ENCODE measurements around the gene TYW1.

- TF ChIP-seq EGR1 (IDR thresholded peaks at IDR 0.05) (no peak), REST (IDR thresholded peaks at IDR 0.05; ENCODE audit: low read depth) (no peak), EP300 (IDR thresholded peaks at IDR 0.05; ENCODE audit: borderline replicate concordance) (no peak), RAD21 (IDR thresholded peaks at IDR 0.05; ENCODE audit: low read depth) (no peak), TAF1 (IDR thresholded peaks at IDR 0.05; ENCODE audit: low read depth) (no peak), TCF12 (IDR thresholded peaks at IDR 0.05; ENCODE audit: low read depth) (no peak), NFIC (IDR thresholded peaks at IDR 0.05) (no peak), YY1 (IDR thresholded peaks at IDR 0.05; ENCODE audit: low read depth) (no peak), CREB1 (IDR thresholded peaks at IDR 0.05; ENCODE audit: low read depth) (no peak), TEAD4 (IDR thresholded peaks at IDR 0.05) (no peak), MAX (IDR thresholded peaks at IDR 0.05) (no peak)
- TF ChIP-seq, protein P1, sequence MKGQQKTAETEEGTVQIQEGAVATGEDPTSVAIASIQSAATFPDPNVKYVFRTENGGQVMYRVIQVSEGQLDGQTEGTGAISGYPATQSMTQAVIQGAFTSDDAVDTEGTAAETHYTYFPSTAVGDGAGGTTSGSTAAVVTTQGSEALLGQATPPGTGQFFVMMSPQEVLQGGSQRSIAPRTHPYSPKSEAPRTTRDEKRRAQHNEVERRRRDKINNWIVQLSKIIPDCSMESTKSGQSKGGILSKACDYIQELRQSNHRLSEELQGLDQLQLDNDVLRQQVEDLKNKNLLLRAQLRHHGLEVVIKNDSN (IDR thresholded peaks at IDR 0.05), result no peak
Observed at GRCh38 chr7:67100956-67101361, 104.3 kb downstream of the TYW1 start.
